ENCODE measurements around the gene GRIN1. TPM values are rescaled to one million over a fixed set of nuclear protein-coding genes. Genes with fewer than 3 reads are reported as not detected.

GRIN1 gene
- total RNA-seq, 1 donor, result not detected

- no peak for DNase-seq (ENCODE audit: low read depth)
- no peak overlapping the region for H3K4me3 ChIP-seq (ENCODE audit: low read depth, low read length)
- TF ChIP-seq, protein P1, sequence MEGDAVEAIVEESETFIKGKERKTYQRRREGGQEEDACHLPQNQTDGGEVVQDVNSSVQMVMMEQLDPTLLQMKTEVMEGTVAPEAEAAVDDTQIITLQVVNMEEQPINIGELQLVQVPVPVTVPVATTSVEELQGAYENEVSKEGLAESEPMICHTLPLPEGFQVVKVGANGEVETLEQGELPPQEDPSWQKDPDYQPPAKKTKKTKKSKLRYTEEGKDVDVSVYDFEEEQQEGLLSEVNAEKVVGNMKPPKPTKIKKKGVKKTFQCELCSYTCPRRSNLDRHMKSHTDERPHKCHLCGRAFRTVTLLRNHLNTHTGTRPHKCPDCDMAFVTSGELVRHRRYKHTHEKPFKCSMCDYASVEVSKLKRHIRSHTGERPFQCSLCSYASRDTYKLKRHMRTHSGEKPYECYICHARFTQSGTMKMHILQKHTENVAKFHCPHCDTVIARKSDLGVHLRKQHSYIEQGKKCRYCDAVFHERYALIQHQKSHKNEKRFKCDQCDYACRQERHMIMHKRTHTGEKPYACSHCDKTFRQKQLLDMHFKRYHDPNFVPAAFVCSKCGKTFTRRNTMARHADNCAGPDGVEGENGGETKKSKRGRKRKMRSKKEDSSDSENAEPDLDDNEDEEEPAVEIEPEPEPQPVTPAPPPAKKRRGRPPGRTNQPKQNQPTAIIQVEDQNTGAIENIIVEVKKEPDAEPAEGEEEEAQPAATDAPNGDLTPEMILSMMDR (IDR thresholded peaks at IDR 0.05; ENCODE audit: insufficient read depth, low read length), result no peak
Measured at GRCh38 chr9:137099231-137099630, 39.7 kb upstream of the GRIN1 start.

GRCh38 chr9:137103206-137103999 is 35.6 kb upstream of the GRIN1 start:
- TF ChIP-seq, protein P1 (IDR thresholded peaks at IDR 0.05; ENCODE audit: insufficient read depth, low read length), result no peak
- H3K4me3 ChIP-seq (ENCODE audit: low read depth, low read length), result no peak overlapping the region
- DNase-seq (ENCODE audit: low read depth), result no peak

GRCh38 chr9:137105814-137106661 is 32.9 kb upstream of the GRIN1 start:
- TF ChIP-seq, protein P1 (IDR thresholded peaks at IDR 0.05; ENCODE audit: insufficient read depth, low read length), result no peak
- no peak overlapping the region for H3K4me3 ChIP-seq (ENCODE audit: low read depth, low read length)
- no peak for DNase-seq (ENCODE audit: low read depth)

- no peak for DNase-seq (ENCODE audit: low read depth)
- H3K4me3 ChIP-seq (ENCODE audit: low read depth, low read length), result no peak overlapping the region
- TF ChIP-seq, protein P1 (IDR thresholded peaks at IDR 0.05; ENCODE audit: insufficient read depth, low read length), result no peak
Measured at GRCh38 chr9:137106662-137107250, 32.2 kb upstream of the GRIN1 start.

DNA sequence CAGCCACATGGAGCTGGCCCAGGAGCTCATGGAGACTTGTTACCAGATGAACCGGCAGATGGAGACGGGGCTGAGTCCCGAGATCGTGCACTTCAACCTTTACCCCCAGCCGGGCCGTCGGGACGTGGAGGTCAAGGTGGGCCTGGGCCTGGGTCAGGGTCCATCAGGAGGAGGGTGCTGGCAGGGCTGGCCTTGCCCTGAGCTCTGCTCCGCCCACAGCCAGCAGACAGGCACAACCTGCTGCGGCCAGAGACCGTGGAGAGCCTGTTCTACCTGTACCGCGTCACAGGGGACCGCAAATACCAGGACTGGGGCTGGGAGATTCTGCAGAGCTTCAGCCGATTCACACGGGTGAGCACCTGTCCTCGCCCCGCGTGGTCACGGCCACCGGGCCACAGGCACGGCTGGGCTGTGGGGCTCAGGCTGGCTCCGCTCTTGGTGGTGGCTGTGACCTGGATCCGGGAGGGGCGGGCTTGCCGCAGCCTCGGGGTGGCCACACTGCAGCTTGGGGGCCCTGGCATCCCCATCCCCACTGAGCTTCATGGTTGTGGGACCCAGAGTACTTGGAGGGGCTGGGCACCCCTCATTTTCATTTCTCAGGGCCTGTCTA is 31.5 kb upstream of the GRIN1 start:
- DNase-seq (ENCODE audit: low read depth), result no peak
- TF ChIP-seq, protein P1 (IDR thresholded peaks at IDR 0.05; ENCODE audit: insufficient read depth, low read length), result no peak
- H3K4me3 ChIP-seq (ENCODE audit: low read depth, low read length), result no peak overlapping the region

DNA sequence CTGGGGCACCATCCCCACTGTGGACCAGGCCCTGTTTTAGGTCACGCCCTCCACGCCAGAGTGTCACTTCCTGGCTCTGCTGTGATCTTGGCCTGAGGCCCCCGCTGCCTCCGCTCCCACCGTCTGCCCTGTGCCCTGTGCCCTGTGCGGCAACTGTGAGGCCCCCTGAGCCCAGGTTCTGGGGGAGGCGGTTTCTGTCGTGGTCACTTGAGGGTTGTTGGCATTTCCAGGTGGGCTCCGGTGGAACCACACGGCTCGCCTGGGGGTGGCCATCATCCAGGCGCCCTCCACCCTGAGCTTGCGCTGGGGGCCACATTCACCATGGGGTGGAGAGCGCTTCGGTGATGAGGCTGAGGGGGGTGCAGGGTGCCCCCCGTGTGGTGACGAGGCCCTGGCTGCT is 31.0 kb upstream of the GRIN1 start:
- no peak for DNase-seq (ENCODE audit: low read depth)
- TF ChIP-seq, protein P1 (IDR thresholded peaks at IDR 0.05; ENCODE audit: insufficient read depth, low read length), result no peak
- H3K4me3 ChIP-seq (ENCODE audit: low read depth, low read length), result no peak overlapping the region
